Stimulated activated CD4-positive, alpha-beta T cell treated with anti-CD3 and anti-CD28 coated beads, Interleukin-12 subunit alpha, Interleukin-12 subunit beta, amount 100 ng/mL, for 4 hours (primary cell): ENCODE results near the gene CLTCL1.

Experiments
- DNase-seq: peaks from one replicate; pipeline ENCODE4 v3.0.0-alpha.2; 2020

Gene CLTCL1

GRCh38 chr22:19147195-19147780 is 144.2 kb downstream of the CLTCL1 start:
- no peak for DNase-seq

DNA sequence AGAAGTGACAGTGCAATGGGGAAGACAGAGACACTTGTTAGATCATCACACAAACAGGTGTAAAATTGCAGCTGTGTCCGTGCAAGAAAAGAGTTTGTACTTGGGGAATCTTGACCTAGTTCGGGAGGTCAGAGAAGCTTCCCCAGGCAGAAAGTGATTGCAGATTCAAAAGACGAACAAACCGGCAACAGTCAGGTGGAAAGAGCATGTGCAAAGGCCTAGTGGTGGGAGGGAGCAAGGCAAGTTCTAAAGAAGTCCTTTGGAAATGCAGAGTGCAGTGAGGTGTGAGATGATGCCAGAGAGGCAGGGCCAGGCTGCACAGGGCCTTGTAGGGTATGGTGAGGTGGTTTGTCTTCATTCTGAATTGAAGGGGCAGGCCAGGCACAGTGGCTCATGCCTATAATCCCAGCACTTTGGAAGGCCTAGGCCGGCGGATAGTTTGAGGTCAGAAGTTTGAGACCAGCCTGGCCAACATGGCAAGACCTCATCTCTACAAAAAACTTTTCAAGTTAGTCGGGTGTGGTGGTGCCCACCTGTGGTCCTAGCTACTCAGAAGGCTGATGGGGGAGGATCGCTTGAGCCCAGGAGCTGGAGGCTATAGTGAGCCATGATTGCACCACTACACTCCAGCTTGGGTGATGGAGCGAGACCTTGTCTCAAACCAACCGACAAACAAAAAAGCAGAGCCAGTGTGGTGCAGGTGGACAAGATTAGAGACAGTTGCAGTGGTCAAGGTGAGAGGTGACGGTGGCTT is 145.1 kb downstream of the CLTCL1 start:
- no peak for DNase-seq

GRCh38 chr22:19143967-19144400 is 147.5 kb downstream of the CLTCL1 start:
- DNase-seq = no peak

GRCh38 chr22:19143212-19143611 is 148.3 kb downstream of the CLTCL1 start:
- DNase-seq = no peak

GRCh38 chr22:19142394-19142793 is 149.1 kb downstream of the CLTCL1 start:
- no peak for DNase-seq

- DNase-seq = no peak
These were observed 151.5 kb downstream of the CLTCL1 start for GRCh38 chr22:19139974-19140373.

DNA sequence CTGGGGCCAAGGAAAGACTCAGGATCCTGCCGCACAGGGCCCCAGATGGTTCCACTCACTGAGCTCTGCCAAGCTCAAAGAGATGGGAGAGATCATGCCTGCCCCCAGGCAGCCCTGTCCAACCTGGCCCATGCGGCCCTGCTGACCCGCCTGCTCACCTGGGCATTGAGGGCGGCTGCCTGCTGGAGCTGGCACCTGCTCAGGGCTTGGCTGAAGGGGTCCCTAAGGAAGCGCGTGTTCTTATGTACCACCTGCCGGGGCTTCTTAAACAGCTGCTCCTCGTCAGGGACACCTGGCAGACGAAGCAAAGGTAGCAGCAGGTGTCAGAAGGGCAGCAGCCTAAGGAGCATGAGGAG is 152.5 kb downstream of the CLTCL1 start:
- no peak for DNase-seq

DNA sequence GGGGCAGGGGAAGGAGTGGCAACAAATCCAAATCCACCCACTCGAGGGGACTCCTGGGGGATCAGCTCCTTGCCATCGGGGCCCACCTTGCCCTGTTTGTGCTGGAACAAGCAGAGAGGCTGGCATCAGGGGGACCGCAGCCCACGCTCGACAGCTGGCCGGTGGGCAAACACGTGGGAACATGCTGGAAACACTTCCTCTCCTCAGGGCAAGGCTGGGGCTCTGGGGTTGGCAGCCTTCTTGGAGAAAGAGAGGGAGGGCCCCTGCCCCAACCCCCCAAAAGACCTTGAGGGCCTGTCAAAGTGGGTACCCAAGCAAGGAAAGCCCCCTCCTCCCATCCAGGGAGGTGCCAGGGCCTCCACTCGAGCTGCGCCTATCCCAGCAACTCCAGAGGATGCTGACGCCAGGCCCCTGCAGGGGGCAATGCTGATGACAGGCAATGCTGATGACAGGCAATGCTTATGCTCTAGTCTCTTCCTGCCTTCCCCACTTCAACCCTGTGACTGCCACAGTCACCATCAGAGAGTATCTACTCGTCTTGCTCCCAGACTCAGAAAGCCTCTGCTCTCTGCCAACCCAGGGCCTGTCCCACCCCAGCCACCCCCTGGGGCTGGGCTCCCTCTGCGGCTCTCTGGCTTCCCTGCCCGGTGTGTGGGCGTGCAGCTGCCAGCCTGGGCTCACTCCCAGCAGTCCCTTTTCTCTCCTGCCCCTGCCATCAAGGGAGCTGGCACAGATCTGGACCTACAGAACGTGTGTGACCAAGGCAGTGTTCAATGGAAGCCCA is 153.1 kb downstream of the CLTCL1 start:
- DNase-seq = no peak

- DNase-seq = no peak
These were observed 153.9 kb downstream of the CLTCL1 start for GRCh38 chr22:19137384-19138216.

GRCh38 chr22:19136915-19137314 is 154.6 kb downstream of the CLTCL1 start:
- no peak for DNase-seq

GRCh38 chr22:19134874-19135273 is 156.6 kb downstream of the CLTCL1 start:
- no peak for DNase-seq

GRCh38 chr22:19134176-19134831 is 157.2 kb downstream of the CLTCL1 start:
- no peak for DNase-seq

- no peak for DNase-seq
These were observed 158.0 kb downstream of the CLTCL1 start for GRCh38 chr22:19133561-19133960.

DNA sequence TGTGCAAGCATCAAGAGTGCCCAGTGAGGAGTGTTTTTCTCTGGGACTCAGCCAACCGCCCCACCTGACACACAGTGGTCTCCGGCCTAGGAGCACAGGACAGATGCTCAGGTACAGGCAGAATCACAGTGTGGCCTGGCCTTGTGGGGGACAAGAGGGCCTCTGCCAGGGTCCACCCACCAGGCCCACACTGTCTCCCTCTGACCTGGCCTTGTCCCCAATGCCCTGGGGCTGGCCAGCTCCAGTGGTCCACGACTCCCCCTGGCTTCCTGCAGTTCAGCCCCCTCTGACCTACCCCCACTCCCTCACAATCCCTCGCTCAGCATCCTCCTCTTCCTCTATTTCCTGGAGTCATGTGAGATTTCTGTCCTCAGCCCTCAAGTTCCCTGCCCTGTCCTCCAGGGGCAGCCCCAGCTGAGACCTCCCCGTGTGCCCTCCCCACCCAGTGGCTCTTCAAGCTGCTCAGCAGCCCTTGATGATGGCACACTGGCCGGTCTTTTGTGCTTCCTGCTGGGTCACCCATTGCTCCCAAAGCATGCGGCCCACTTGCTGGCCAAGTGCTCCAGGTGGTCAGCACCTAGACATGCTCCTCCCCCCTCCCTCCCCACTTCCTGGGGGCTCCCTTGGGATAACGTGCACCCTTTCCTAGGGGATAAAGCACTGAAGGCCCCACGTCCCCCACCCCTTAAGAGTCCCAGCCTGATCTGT is 158.7 kb downstream of the CLTCL1 start:
- no peak for DNase-seq

DNA sequence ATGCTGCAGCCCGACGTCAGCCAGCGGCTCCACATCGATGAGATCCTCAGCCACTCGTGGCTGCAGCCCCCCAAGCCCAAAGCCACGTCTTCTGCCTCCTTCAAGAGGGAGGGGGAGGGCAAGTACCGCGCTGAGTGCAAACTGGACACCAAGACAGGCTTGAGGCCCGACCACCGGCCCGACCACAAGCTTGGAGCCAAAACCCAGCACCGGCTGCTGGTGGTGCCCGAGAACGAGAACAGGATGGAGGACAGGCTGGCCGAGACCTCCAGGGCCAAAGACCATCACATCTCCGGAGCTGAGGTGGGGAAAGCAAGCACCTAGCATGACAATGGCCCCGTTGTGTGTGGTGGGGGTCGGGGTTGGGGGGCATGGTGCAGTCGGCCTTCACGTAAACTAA is 159.4 kb downstream of the CLTCL1 start:
- DNase-seq = no peak

DNA sequence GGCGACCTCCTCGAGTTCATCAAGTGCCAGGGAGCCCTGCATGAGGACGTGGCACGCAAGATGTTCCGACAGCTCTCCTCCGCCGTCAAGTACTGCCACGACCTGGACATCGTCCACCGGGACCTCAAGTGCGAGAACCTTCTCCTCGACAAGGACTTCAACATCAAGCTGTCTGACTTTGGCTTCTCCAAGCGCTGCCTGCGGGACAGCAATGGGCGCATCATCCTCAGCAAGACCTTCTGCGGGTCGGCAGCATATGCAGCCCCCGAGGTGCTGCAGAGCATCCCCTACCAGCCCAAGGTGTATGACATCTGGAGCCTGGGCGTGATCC is 159.9 kb downstream of the CLTCL1 start:
- no peak for DNase-seq

- DNase-seq = no peak
These were observed 160.4 kb downstream of the CLTCL1 start, which contains the start of gene TSSK2 for GRCh38 chr22:19130959-19131684. TSS of gene TSSK2 (plus strand) at chr22:19131308. CDS start at chr22:19131400, 92 bp downstream.

- DNase-seq = no peak
These were observed 161.6 kb downstream of the CLTCL1 start for GRCh38 chr22:19129871-19130270.
